B cell (primary cell): ENCODE measurements around the gene ANXA4. TPM values are rescaled to one million over a fixed set of nuclear protein-coding genes. Genes with fewer than 3 reads are reported as not detected.

Experiments used
- ATAC-seq: fragments of 200-7000 bp; cut with Tn5 transposase; one replicate; pipeline ENCODE4 v1.10.0; 2021; ENCODE audit warnings: low read depth, mild to moderate bottlenecking, moderate number of reproducible peaks, moderate library complexity
- CTCF ChIA-PET: fragments of 350-600 bp; sonication (Branson Sonifier 250); formaldehyde crosslinking; loops from one replicate; lab custom pipeline; 2021; ENCODE audit warnings: antibody characterized with exemption, inconsistent platforms; lab: Charles Lee
- POLR2A ChIA-PET: fragments of 350-600 bp; sonication (Branson Sonifier 250); formaldehyde crosslinking; loops from one replicate; lab custom pipeline; 2021; ENCODE audit warnings: antibody characterized with exemption; lab: Charles Lee
- DNase-seq: peaks from one replicate; pipeline ENCODE4 v3.0.0; 2013
- H2AFZ ChIP-seq: 2 replicates; pipeline ENCODE4 v1.6.1; 2012; ENCODE audit warnings: mild to moderate bottlenecking, low read depth, low read length; ENCODE audit not compliant: insufficient read depth, poor library complexity, severe bottlenecking
- H3K27ac ChIP-seq, 2 donors: 1 replicate in 1 of 2; 2 replicates in 1 of 2; pipeline ENCODE4 v1.5.1; 2012 to 2013; ENCODE audit warnings: low read length in 2 of 2, mild to moderate bottlenecking in 2 of 2, moderate library complexity in 1 of 2
- H3K27me3 ChIP-seq, 4 experiments: fragments of 200-600 bp in 1 of 4; sonication (generic) in 1 of 4; replicated peaks in 1 of 4; 1 replicate in 2 of 4; 2 replicates in 2 of 4; pipeline versions ENCODE4 v1.6.1 to v1.7.0; 2013 to 2016; ENCODE audit warnings: low read length in 3 of 4, mild to moderate bottlenecking in 2 of 4, mixed read lengths in 1 of 4, moderate library complexity in 1 of 4; ENCODE audit not compliant: insufficient read depth in 4 of 4, control insufficient read depth in 3 of 4; ENCODE audit errors: control extremely low read depth in 1 of 4
- H3K36me3 ChIP-seq, 2 experiments: replicated peaks in 1 of 2; 1 replicate in 1 of 2; 2 replicates in 1 of 2; pipeline versions ENCODE4 v1.6.1 to v1.7.1; 2013; ENCODE audit warnings: low read length in 1 of 2; ENCODE audit not compliant: insufficient read depth in 2 of 2, control insufficient read depth in 1 of 2; ENCODE audit errors: control extremely low read depth in 1 of 2, extremely low read depth in 1 of 2
- H3K4me1 ChIP-seq, 2 donors: fragments of 200-600 bp in 1 of 2; sonication (generic) in 1 of 2; 1 replicate in 1 of 2; 2 replicates in 1 of 2; pipeline versions ENCODE4 v1.5.1 to v1.6.1; 2013 to 2017; ENCODE audit warnings: low read length in 2 of 2; ENCODE audit not compliant: control insufficient read depth in 2 of 2, insufficient read depth in 2 of 2
- H3K4me2 ChIP-seq: replicated peaks from 2 replicates; pipeline ENCODE3; 2012; ENCODE audit warnings: mild to moderate bottlenecking, low read depth, low read length; ENCODE audit not compliant: poor library complexity, severe bottlenecking
- H3K4me3 ChIP-seq, 5 experiments: fragments of 200-600 bp in 1 of 5; sonication (generic) in 1 of 5; 1 replicate in 3 of 5; 2 replicates in 2 of 5; pipeline versions ENCODE4 v1.5.1 to v1.7.0; 2011 to 2016; ENCODE audit warnings: low read length in 4 of 5, mild to moderate bottlenecking in 4 of 5, low read depth in 2 of 5, control low read depth in 1 of 5, moderate library complexity in 1 of 5; ENCODE audit not compliant: insufficient read depth in 1 of 5; ENCODE audit errors: control extremely low read depth in 1 of 5, extremely low read depth in 1 of 5
- H3K79me2 ChIP-seq: fragments of 200-600 bp; sonication (generic); one replicate; pipeline ENCODE4 v1.6.0; 2016; ENCODE audit warnings: low read length; ENCODE audit not compliant: control insufficient read depth, insufficient read depth
- H3K9ac ChIP-seq: fragments of 200-600 bp; sonication (generic); 2 replicates; pipeline ENCODE4 v1.6.1; 2017; ENCODE audit warnings: mild to moderate bottlenecking, low read length, moderate library complexity
- H3K9me3 ChIP-seq, 3 donors: one replicate each; pipeline versions ENCODE4 v1.6.1 to v1.7.1; 2013; ENCODE audit warnings: low read length in 2 of 3; ENCODE audit not compliant: control insufficient read depth in 2 of 3, insufficient read depth in 1 of 3; ENCODE audit errors: control extremely low read depth in 1 of 3
- H4K20me1 ChIP-seq: 2 replicates; pipeline ENCODE4 v1.6.0; 2012; ENCODE audit warnings: mild to moderate bottlenecking, low read length; ENCODE audit not compliant: insufficient read depth, control insufficient read depth, poor library complexity, severe bottlenecking
- H3K27ac Mint-ChIP-seq: one replicate; pipeline ENCODE4 v1.8.0; 2021; ENCODE audit warnings: mixed read lengths
- H3K27me3 Mint-ChIP-seq: one replicate; pipeline ENCODE4 v1.8.0; 2021; ENCODE audit warnings: mixed read lengths
- H3K4me1 Mint-ChIP-seq: one replicate; pipeline ENCODE4 v1.8.0; 2021; ENCODE audit warnings: mixed read lengths
- H3K4me3 Mint-ChIP-seq: one replicate; pipeline ENCODE4 v1.8.0; 2021; ENCODE audit warnings: mixed read lengths
- H3K9me3 Mint-ChIP-seq: one replicate; pipeline ENCODE4 v1.8.0; 2022; ENCODE audit warnings: mixed read lengths; ENCODE audit not compliant: insufficient read depth
- CTCF ChIP-seq: fragments of 200-600 bp; IDR thresholded peaks from one replicate; pipeline ENCODE4 v1.8.0; 2022; ENCODE audit warnings: antibody characterized with exemption, mild to moderate bottlenecking
- EZH2 ChIP-seq: IDR thresholded peaks from 2 replicates; pipeline ENCODE4 v1.6.1; 2012; ENCODE audit warnings: borderline replicate concordance, low read depth, mild to moderate bottlenecking, moderate library complexity, low read length; ENCODE audit not compliant: insufficient read depth, poor library complexity, severe bottlenecking
- WGBS: methylation state at CpG from one replicate; pipeline ENCODE4 v1.1.5; 2013; ENCODE audit warnings: missing lambda C conversion rate; ENCODE audit not compliant: insufficient coverage; 5-methylcytosine and 5-hydroxymethylcytosine counted together
- intact Hi-C: fragments of 100-400 bp; cut with micrococcal nuclease; formaldehyde crosslinking; loops from one replicate; pipeline ENCODE4 v1.10.0; 2022
- polyA plus RNA-seq: library from polyadenylated mRNA; depleted of rRNA; stranded (reverse); fragments of >200 nt; gene quantifications from 2 replicates; pipeline ENCODE4 v1.2.3, GENCODE V29; 2012
- total RNA-seq, 2 donors: library from RNA; stranded (reverse); fragments of 120-200 nt in 1 of 2; gene quantifications; 1 replicate in 1 of 2; 2 replicates in 1 of 2; pipeline versions ENCODE4 v1.2.3 to v1.2.4, GENCODE V29; 2013 to 2022

ANXA4 gene
- total and polyA plus RNA-seq, 2 donors (not counting 1 experiment from before 2014, with no cell fraction given): 28.4 to 61.7 TPM

GRCh38 chr2:69715964-69716363 is 26.0 kb upstream of the ANXA4 start:
- ChIA-PET CTCF (interaction anchor here (0.8 to 8.1 kb wide), 5 partner anchors 9 to 156 kb away, joined by 3 to 55 read pairs (median 17); no protein-coding TSS in a partner anchor), POLR2A (no interaction called here)
- peaks cover 55% of the 10 kb centered on the region for H3K27me3 Mint-ChIP-seq
- H3K27ac ChIP-seq: no peak overlapping the region
- peaks cover 0 to 45% (median 18%) of the 10 kb centered on the region in 4 experiments for H3K27me3 ChIP-seq
- peaks cover 2% of the 10 kb centered on the region for H3K4me1 Mint-ChIP-seq
- no CpG with 5 or more reads among the region's 1 CpG for WGBS
- H3K9me3 ChIP-seq: peaks cover 0 to 2% (median 1%) of the 10 kb centered on the region in 3 donors
- H3K9ac ChIP-seq: no peak overlapping the region
- H3K4me2 ChIP-seq: no peak overlapping the region
- H3K36me3 ChIP-seq: no peaks in the 10 kb centered on the region
- DNase-seq (no peak), ATAC-seq (no peak)
- H3K4me3 Mint-ChIP-seq: no peak overlapping the region
- TF ChIP-seq EZH2 (no peak), CTCF (no peak)
- intact Hi-C loops: loop anchor here (10.0 kb wide), 1 partner anchor 281 kb away; the partner anchor contains the start of gene NFU1
- no peak overlapping the region for H3K27ac Mint-ChIP-seq
- no peak overlapping the region for H2AFZ ChIP-seq
- H3K79me2 ChIP-seq: no peaks in the 10 kb centered on the region
- H3K4me3 ChIP-seq: no peak overlapping the region
- no peaks in the 10 kb centered on the region for H4K20me1 ChIP-seq
- H3K9me3 Mint-ChIP-seq: no peaks in the 10 kb centered on the region
- peaks cover 0 to 6% of the 10 kb centered on the region in 2 donors for H3K4me1 ChIP-seq

DNA sequence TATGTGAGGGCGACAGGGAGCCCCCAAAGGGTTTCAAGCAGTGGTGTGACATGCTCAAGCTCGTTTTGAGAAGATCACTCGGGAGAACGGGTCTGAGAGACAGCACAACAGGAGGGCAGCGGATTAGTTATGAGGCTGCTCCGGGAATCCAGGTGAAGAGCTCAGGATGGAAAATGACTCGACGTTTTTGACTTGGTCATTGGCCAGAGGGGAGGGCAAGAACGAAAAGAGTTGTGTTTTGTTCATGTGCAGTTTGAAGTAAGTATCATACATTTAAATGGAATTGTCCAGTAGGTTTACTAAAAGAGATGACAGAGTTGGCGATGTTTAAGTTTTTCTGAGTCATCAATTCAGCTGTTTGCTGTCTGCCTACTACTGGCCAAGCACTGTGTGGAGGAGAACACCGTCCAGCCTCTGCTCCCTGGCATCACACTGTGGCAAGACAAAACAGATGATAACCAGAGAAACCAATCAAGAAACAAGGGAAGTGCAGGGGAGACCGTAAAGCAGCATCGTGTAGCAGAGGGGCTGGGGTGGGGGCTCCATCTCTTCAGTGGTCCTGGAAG is 25.3 kb upstream of the ANXA4 start:
- H4K20me1 ChIP-seq: no peaks in the 10 kb centered on the region
- no peak overlapping the region for H2AFZ ChIP-seq
- H3K9ac ChIP-seq: no peak overlapping the region
- WGBS: 91% methylated on average over 13 of the region's 13 CpGs
- peaks cover 0 to 41% (median 16%) of the 10 kb centered on the region in 4 experiments for H3K27me3 ChIP-seq
- TF ChIP-seq CTCF (no peak), EZH2 (no peak)
- H3K27me3 Mint-ChIP-seq: peaks cover 49% of the 10 kb centered on the region
- no peak overlapping the region for H3K4me2 ChIP-seq
- H3K36me3 ChIP-seq: no peaks in the 10 kb centered on the region
- ChIA-PET POLR2A (no interaction called here), CTCF (interaction anchor here (0.8 to 8.1 kb wide), 5 partner anchors 9 to 156 kb away, joined by 3 to 55 read pairs (median 17); no protein-coding TSS in a partner anchor)
- H3K9me3 Mint-ChIP-seq: no peaks in the 10 kb centered on the region
- H3K27ac ChIP-seq: no peak overlapping the region
- no peak for DNase-seq
- peaks cover 2% of the 10 kb centered on the region for H3K4me1 Mint-ChIP-seq
- H3K4me3 Mint-ChIP-seq: no peak overlapping the region
- no peak for ATAC-seq
- H3K79me2 ChIP-seq: no peaks in the 10 kb centered on the region
- H3K27ac Mint-ChIP-seq: no peak overlapping the region
- no peaks in the 10 kb centered on the region for H3K9me3 ChIP-seq
- no peak overlapping the region for H3K4me3 ChIP-seq
- intact Hi-C loops: loop anchor here (10.0 kb wide), 1 partner anchor 282 kb away; the partner anchor contains the start of gene NFU1
- H3K4me1 ChIP-seq: peaks cover 0 to 6% of the 10 kb centered on the region in 2 donors
